CD14-positive monocyte (primary cell): ENCODE measurements around the gene RHEB. TPM values are rescaled to one million over a fixed set of nuclear protein-coding genes. Genes with fewer than 3 reads are reported as not detected.

Experiments used
- DNase-seq, 3 donors: peaks; one replicate each; pipeline ENCODE4 v3.0.0-alpha.2; 2011 to 2022
- H2AFZ ChIP-seq: 2 replicates; pipeline ENCODE4 v1.6.0; 2012; ENCODE audit warnings: mild to moderate bottlenecking, low read depth, low read length, inconsistent platforms; ENCODE audit not compliant: insufficient read depth, poor library complexity, severe bottlenecking
- H3K27ac ChIP-seq, 2 donors: 1 replicate in 1 of 2; 2 replicates in 1 of 2; pipeline ENCODE4 v1.5.1; 2012 to 2013; ENCODE audit warnings: low read length in 2 of 2, control low read depth in 1 of 2, inconsistent platforms in 1 of 2, low read depth in 1 of 2, mild to moderate bottlenecking in 1 of 2
- H3K27me3 ChIP-seq, 2 donors: one replicate each; pipeline versions ENCODE4 v1.6.0 to v1.6.1; 2011 to 2013; ENCODE audit warnings: low read length in 2 of 2; ENCODE audit not compliant: control insufficient read depth in 2 of 2, insufficient read depth in 2 of 2
- H3K36me3 ChIP-seq, 2 donors: replicated peaks in 1 of 2; 1 replicate in 1 of 2; 2 replicates in 1 of 2; pipeline versions ENCODE4 v1.5.1 to v1.6.1; 2012 to 2013; ENCODE audit warnings: low read length in 2 of 2, control low read depth in 1 of 2, inconsistent platforms in 1 of 2, mild to moderate bottlenecking in 1 of 2; ENCODE audit not compliant: insufficient read depth in 2 of 2, control insufficient read depth in 1 of 2
- H3K4me1 ChIP-seq, 2 donors: 1 replicate in 1 of 2; 2 replicates in 1 of 2; pipeline versions ENCODE4 v1.5.1 to v1.6.1; 2012 to 2013; ENCODE audit warnings: low read length in 2 of 2, control low read depth in 1 of 2, inconsistent platforms in 1 of 2, mild to moderate bottlenecking in 1 of 2, moderate library complexity in 1 of 2; ENCODE audit not compliant: insufficient read depth in 2 of 2, control insufficient read depth in 1 of 2
- H3K4me2 ChIP-seq: replicated peaks from 2 replicates; pipeline ENCODE3; 2012; ENCODE audit warnings: low read length, moderate library complexity, mild to moderate bottlenecking; ENCODE audit not compliant: poor library complexity, severe bottlenecking; ENCODE audit errors: extremely low read depth
- H3K4me3 ChIP-seq, 3 experiments: fragments of 200-600 bp in 1 of 3; sonication (generic) in 1 of 3; replicated peaks in 1 of 3; 1 replicate in 2 of 3; 2 replicates in 1 of 3; pipeline ENCODE4 v1.5.1; 2011 to 2013; ENCODE audit warnings: low read length in 3 of 3, mild to moderate bottlenecking in 3 of 3, control low read depth in 2 of 3, low read depth in 2 of 3, inconsistent platforms in 1 of 3, moderate library complexity in 1 of 3
- H3K79me2 ChIP-seq: 2 replicates; pipeline ENCODE4 v1.6.0; 2012; ENCODE audit warnings: mild to moderate bottlenecking, control low read depth, inconsistent platforms, low read length, moderate library complexity; ENCODE audit not compliant: insufficient read depth
- H3K9ac ChIP-seq: 2 replicates; pipeline ENCODE4 v1.6.0; 2017; ENCODE audit warnings: low read length, mild to moderate bottlenecking; ENCODE audit not compliant: insufficient read depth, poor library complexity, severe bottlenecking
- H3K9me3 ChIP-seq, 2 donors: replicated peaks in 1 of 2; 1 replicate in 1 of 2; 2 replicates in 1 of 2; pipeline versions ENCODE4 v1.5.1 to v1.6.1; 2012 to 2013; ENCODE audit warnings: low read length in 2 of 2, control low read depth in 1 of 2; ENCODE audit not compliant: control insufficient read depth in 1 of 2, insufficient read depth in 1 of 2
- H4K20me1 ChIP-seq: 2 replicates; pipeline ENCODE4 v1.6.0; 2012; ENCODE audit warnings: mild to moderate bottlenecking, low read length, control low read depth, moderate library complexity; ENCODE audit not compliant: insufficient read depth
- H3K27ac Mint-ChIP-seq, 7 donors: one replicate each; pipeline ENCODE4 v1.8.0; 2020; ENCODE audit warnings: mild to moderate bottlenecking in 7 of 7, mixed read lengths in 7 of 7, moderate library complexity in 6 of 7, inconsistent platforms in 2 of 7
- H3K27me3 Mint-ChIP-seq, 3 donors: one replicate each; pipeline ENCODE4 v1.8.0; 2021 to 2022; ENCODE audit warnings: low read depth in 3 of 3, mild to moderate bottlenecking in 3 of 3, mixed read lengths in 3 of 3, moderate library complexity in 3 of 3, inconsistent platforms in 1 of 3
- H3K36me3 Mint-ChIP-seq, 2 donors: one replicate each; pipeline ENCODE4 v1.8.0; 2020; ENCODE audit warnings: mixed read lengths in 2 of 2, inconsistent platforms in 1 of 2, mild to moderate bottlenecking in 1 of 2
- H3K4me1 Mint-ChIP-seq: one replicate; pipeline ENCODE4 v1.8.0; 2020; ENCODE audit warnings: mild to moderate bottlenecking, mixed read lengths
- H3K4me3 Mint-ChIP-seq, 2 donors: one replicate each; pipeline ENCODE4 v1.8.0; 2020; ENCODE audit warnings: mild to moderate bottlenecking in 2 of 2, mixed read lengths in 2 of 2, moderate library complexity in 1 of 2
- H3K9me3 Mint-ChIP-seq, 7 donors: one replicate each; pipeline ENCODE4 v1.8.0; 2020 to 2022; ENCODE audit warnings: mixed read lengths in 7 of 7, mild to moderate bottlenecking in 6 of 7, moderate library complexity in 6 of 7, inconsistent platforms in 2 of 7
- WGBS: methylation state at CpG from one replicate; pipeline ENCODE4 v1.1.5; 2013; ENCODE audit warnings: missing lambda C conversion rate; ENCODE audit not compliant: insufficient coverage; 5-methylcytosine and 5-hydroxymethylcytosine counted together
- intact Hi-C, 2 donors: fragments of 100-400 bp; cut with micrococcal nuclease; formaldehyde crosslinking; loops; one replicate each; pipeline versions ENCODE4 v1.15.0 to v1.15.1; 2023
- polyA plus RNA-seq, 3 donors: library from polyadenylated mRNA; depleted of rRNA in 1 of 3; unstranded in 2 of 3; stranded (reverse) in 1 of 3; fragments of 300-500 nt in 2 of 3; fragments of >200 nt in 1 of 3; fragmentation: Illumina TruSeq in 2 of 3; gene quantifications; 1 replicate in 2 of 3; 2 replicates in 1 of 3; pipeline ENCODE4 v1.2.3, GENCODE V29; 2012 to 2021
- TF ChIP-seq, protein P1 (sequence below): fragments of 200-600 bp; IDR thresholded peaks from one replicate; pipeline ENCODE4 v1.8.0; 2022; ENCODE audit warnings: antibody characterized with exemption, mild to moderate bottlenecking

RHEB gene
- polyA plus RNA-seq, 3 donors, result 20.4 to 96.1 (median 95.8) TPM

DNA sequence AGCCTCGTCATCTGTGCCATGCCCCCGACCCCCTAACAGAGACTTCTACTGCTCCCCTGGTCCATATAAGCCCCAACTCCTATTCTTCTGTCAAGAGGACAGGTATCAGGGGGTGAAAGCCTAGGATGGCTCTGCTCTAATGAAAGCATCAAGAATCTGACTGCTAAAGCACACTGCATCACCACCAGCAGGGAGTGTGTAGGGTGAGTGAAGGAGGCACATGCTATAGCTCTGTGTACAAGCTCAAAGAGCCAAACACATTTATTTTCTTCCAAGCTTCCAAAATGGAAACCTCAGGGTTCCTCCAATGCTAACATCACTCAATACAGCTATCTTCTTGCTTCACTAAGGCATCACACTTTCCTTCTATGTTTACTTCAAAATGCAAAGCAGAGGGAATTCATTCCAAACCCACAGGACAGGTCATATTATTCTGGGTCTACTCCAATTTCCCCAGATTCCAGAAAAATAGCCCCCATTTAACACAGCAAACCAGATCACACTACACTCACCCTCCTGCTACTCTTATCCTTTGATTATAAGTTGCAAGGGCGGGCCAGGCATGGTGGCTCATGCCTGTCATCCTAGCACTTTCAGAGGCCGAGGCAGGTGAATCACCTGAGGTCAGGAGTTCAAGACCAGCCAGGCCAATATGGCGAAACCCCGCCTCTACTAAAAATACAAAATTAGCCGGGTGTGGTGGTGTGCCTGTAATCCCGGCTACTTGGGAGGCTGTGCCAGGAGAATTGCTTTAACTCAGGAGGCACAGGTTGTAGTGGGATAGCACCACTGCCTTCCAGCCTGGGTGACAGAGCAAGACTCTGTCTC lies 36.6 kb downstream of the RHEB start:
- WGBS, result 100% methylated on average over 2 of the region's 8 CpGs
- Mint-ChIP-seq H3K4me1 (peaks cover 17% of the 10 kb centered on the region), H3K4me3 (no peak overlapping the region), H3K27ac (peak overlapping the region in 5 of 7 donors; percentile 6 to 45 (median 16)), H3K9me3 (peaks cover 0 to 2% (median 0%) of the 10 kb centered on the region in 7 donors), H3K36me3 (peaks cover 68 to 76% of the 10 kb centered on the region in 2 donors), H3K27me3 (no peaks in the 10 kb centered on the region)
- Histone ChIP-seq H3K9me3 (no peaks in the 10 kb centered on the region), H3K36me3 (peaks cover 54 to 88% of the 10 kb centered on the region in 2 donors), H3K9ac (no peak overlapping the region), H3K27me3 (no peaks in the 10 kb centered on the region), H3K4me3 (no peak overlapping the region), H3K79me2 (peaks cover 90% of the 10 kb centered on the region), H3K4me2 (no peak overlapping the region), H4K20me1 (peaks cover 78% of the 10 kb centered on the region), H3K27ac (peak overlapping the region in 1 of 2 donors; percentile 11), H2AFZ (no peak overlapping the region), H3K4me1 (peaks cover 14 to 24% of the 10 kb centered on the region in 2 donors)
- DNase-seq, result no peak
- intact Hi-C loops, result no loop called here
- TF ChIP-seq, protein P1, sequence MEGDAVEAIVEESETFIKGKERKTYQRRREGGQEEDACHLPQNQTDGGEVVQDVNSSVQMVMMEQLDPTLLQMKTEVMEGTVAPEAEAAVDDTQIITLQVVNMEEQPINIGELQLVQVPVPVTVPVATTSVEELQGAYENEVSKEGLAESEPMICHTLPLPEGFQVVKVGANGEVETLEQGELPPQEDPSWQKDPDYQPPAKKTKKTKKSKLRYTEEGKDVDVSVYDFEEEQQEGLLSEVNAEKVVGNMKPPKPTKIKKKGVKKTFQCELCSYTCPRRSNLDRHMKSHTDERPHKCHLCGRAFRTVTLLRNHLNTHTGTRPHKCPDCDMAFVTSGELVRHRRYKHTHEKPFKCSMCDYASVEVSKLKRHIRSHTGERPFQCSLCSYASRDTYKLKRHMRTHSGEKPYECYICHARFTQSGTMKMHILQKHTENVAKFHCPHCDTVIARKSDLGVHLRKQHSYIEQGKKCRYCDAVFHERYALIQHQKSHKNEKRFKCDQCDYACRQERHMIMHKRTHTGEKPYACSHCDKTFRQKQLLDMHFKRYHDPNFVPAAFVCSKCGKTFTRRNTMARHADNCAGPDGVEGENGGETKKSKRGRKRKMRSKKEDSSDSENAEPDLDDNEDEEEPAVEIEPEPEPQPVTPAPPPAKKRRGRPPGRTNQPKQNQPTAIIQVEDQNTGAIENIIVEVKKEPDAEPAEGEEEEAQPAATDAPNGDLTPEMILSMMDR, result no peak

DNA sequence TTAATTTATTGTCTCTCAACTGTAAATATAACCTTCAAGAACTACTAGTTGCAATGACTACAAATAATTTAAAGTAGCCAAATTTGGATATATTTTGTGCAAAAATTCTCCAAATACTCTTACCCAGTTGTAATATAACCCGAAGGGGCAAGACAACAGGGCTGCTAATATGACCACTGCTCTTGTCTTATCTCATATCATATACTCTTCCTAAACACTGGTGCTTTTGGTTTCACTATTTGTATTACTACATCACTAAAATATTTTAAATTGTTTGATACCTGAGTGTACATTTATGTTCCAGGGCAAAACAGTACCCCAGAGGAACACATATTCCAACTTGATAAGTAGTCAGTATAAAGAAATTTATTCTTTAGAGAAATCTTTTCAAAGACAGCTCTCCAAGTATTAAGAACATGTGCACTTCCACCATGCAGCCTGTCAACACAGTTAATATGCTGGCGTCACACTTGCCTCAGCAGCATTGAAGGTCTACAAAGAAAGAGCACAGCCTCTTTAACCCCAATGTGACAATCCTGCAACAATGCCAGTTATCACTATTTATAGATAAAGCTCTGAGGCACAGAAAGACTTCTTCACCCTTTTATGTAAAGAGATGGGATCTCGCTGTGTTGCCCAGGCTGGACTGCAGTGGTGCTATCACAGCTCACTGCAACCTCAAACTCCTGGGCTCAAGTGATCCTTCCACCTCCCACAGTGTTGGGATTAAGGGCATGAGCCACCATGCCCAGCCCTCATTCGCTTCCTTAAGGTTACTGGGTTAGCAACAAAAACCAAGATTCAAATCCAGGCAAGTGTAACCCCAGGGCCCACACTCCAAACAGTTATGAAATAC lies 37.8 kb downstream of the RHEB start:
- H3K9ac ChIP-seq, result no peak overlapping the region
- peaks cover 14 to 23% of the 10 kb centered on the region in 2 donors for H3K4me1 ChIP-seq
- Mint-ChIP-seq H3K9me3 (peaks cover 0 to 2% (median 0%) of the 10 kb centered on the region in 7 donors), H3K4me3 (no peak overlapping the region), H3K4me1 (peaks cover 16% of the 10 kb centered on the region), H3K27ac (peak overlapping the region in 3 of 7 donors; percentile 6 to 78 (median 60)), H3K27me3 (no peaks in the 10 kb centered on the region), H3K36me3 (peaks cover 69 to 73% of the 10 kb centered on the region in 2 donors)
- intact Hi-C loops, result no loop called here
- H3K9me3 ChIP-seq, result no peaks in the 10 kb centered on the region
- peaks cover 77% of the 10 kb centered on the region for H4K20me1 ChIP-seq
- peaks cover 48 to 87% of the 10 kb centered on the region in 2 donors for H3K36me3 ChIP-seq
- TF ChIP-seq, protein P1, result no peak
- no peaks in the 10 kb centered on the region for H3K27me3 ChIP-seq
- no peak overlapping the region for H2AFZ ChIP-seq
- no peak overlapping the region for H3K4me3 ChIP-seq
- DNase-seq, result no peak
- no peak overlapping the region for H3K4me2 ChIP-seq
- peaks cover 90% of the 10 kb centered on the region for H3K79me2 ChIP-seq
- peak overlapping the region in 1 of 2 donors; percentile 5 for H3K27ac ChIP-seq
- 100% methylated on average over 2 of the region's 4 CpGs for WGBS
